Liver (tissue), 9 donors: Measurements from ENCODE around the gene NKTR. TPM values are rescaled to one million over a fixed set of nuclear protein-coding genes. Genes with fewer than 3 reads are reported as not detected.

ENCODE experiments used
- DNase-seq: peaks from one replicate; pipeline ENCODE4 v3.0.0-alpha.2; 2017; ENCODE audit warnings: low spot score
- H3K27ac ChIP-seq, 2 donors: one replicate each; pipeline ENCODE4 v1.7.0; 2013; ENCODE audit warnings: inconsistent platforms in 2 of 2, low read length in 2 of 2, control low read depth in 1 of 2, low read depth in 1 of 2, mild to moderate bottlenecking in 1 of 2
- H3K27me3 ChIP-seq, 4 donors: one replicate each; pipeline versions ENCODE4 v1.6.1 to v1.7.0; 2013; ENCODE audit warnings: low read length in 3 of 4, inconsistent platforms in 1 of 4, mild to moderate bottlenecking in 1 of 4, moderate library complexity in 1 of 4; ENCODE audit not compliant: control insufficient read depth in 4 of 4, insufficient read depth in 4 of 4
- H3K36me3 ChIP-seq, 4 donors: one replicate each; pipeline versions ENCODE4 v1.6.1 to v1.7.0; 2013; ENCODE audit warnings: low read length in 3 of 4, mild to moderate bottlenecking in 3 of 4, low read depth in 1 of 4, moderate library complexity in 1 of 4; ENCODE audit not compliant: control insufficient read depth in 4 of 4, insufficient read depth in 3 of 4
- H3K4me1 ChIP-seq, 4 donors: one replicate each; pipeline versions ENCODE4 v1.6.1 to v1.7.0; 2013; ENCODE audit warnings: low read length in 3 of 4, mild to moderate bottlenecking in 3 of 4, moderate library complexity in 1 of 4; ENCODE audit not compliant: control insufficient read depth in 4 of 4, insufficient read depth in 4 of 4
- H3K4me3 ChIP-seq, 3 donors: one replicate each; pipeline versions ENCODE4 v1.6.1 to v1.7.0; 2013; ENCODE audit warnings: low read length in 3 of 3, control low read depth in 1 of 3, low read depth in 1 of 3, mild to moderate bottlenecking in 1 of 3
- H3K9ac ChIP-seq, 2 donors: one replicate each; pipeline ENCODE4 v1.7.0; 2013; ENCODE audit warnings: low read length in 2 of 2, mild to moderate bottlenecking in 2 of 2, moderate library complexity in 2 of 2, control low read depth in 1 of 2, low read depth in 1 of 2
- H3K9me3 ChIP-seq, 4 donors: one replicate each; pipeline versions ENCODE4 v1.6.1 to v1.7.0; 2013; ENCODE audit warnings: low read length in 3 of 4; ENCODE audit not compliant: control insufficient read depth in 4 of 4
- EGR1 ChIP-seq, 2 donors: IDR thresholded peaks; 2 replicates each; pipeline ENCODE4 v1.6.1; 2016 to 2018; ENCODE audit warnings: antibody characterized with exemption in 2 of 2, low read depth in 2 of 2
- FOXA1 ChIP-seq: IDR thresholded peaks from 2 replicates; pipeline ENCODE4 v1.6.1; 2016; ENCODE audit warnings: antibody characterized with exemption
- FOXA2 ChIP-seq: IDR thresholded peaks from 2 replicates; pipeline ENCODE4 v1.6.1; 2016; ENCODE audit warnings: antibody characterized with exemption
- HNF4A ChIP-seq, 2 donors: conservative IDR thresholded peaks; 2 replicates each; pipeline ENCODE4 v1.6.1; 2016; ENCODE audit warnings: antibody characterized with exemption in 2 of 2, mild to moderate bottlenecking in 2 of 2
- HNF4G ChIP-seq: IDR thresholded peaks from 2 replicates; pipeline ENCODE4 v1.6.1; 2016; ENCODE audit warnings: antibody characterized with exemption
- JUND ChIP-seq, 2 donors: IDR thresholded peaks; 2 replicates each; pipeline ENCODE4 v1.6.1; 2016; ENCODE audit warnings: antibody characterized with exemption in 2 of 2
- NR2F2 ChIP-seq: IDR thresholded peaks from 2 replicates; pipeline ENCODE4 v1.6.1; 2016; ENCODE audit warnings: antibody characterized with exemption
- RAD21 ChIP-seq, 2 donors: IDR thresholded peaks; 2 replicates each; pipeline ENCODE4 v1.6.1; 2016; ENCODE audit warnings: antibody characterized with exemption in 2 of 2, mild to moderate bottlenecking in 2 of 2
- RXRA ChIP-seq, 2 donors: IDR thresholded peaks; 2 replicates each; pipeline ENCODE4 v1.6.1; 2017 to 2018; ENCODE audit warnings: antibody characterized with exemption in 2 of 2, mild to moderate bottlenecking in 1 of 2
- SP1 ChIP-seq: IDR thresholded peaks from 2 replicates; pipeline ENCODE4 v1.6.1; 2018; ENCODE audit warnings: antibody characterized with exemption, mild to moderate bottlenecking
- TAF1 ChIP-seq: conservative IDR thresholded peaks from 2 replicates; pipeline ENCODE4 v1.6.1; 2016; ENCODE audit warnings: antibody characterized with exemption, mild to moderate bottlenecking
- YY1 ChIP-seq: IDR thresholded peaks from 2 replicates; pipeline ENCODE4 v1.6.1; 2016; ENCODE audit warnings: antibody characterized with exemption, mild to moderate bottlenecking
- WGBS: extraction: QIAGEN DNeasy Blood & Tissue Kit; methylation state at CpG from one replicate; pipeline ENCODE4 v1.1.7; 2013; 5-methylcytosine and 5-hydroxymethylcytosine counted together
- polyA plus RNA-seq, 2 donors: library from polyadenylated mRNA; stranded (reverse) in 1 of 2; unstranded in 1 of 2; fragments of 200-250 nt in 1 of 2; fragments of >200 nt in 1 of 2; fragmentation: Nextera tagmentation in 1 of 2; extraction: Ambion mirVana in 1 of 2; gene quantifications; one replicate each; pipeline versions ENCODE4 v1.2.1 to v1.2.3, GENCODE V29; 2013 to 2015
- total RNA-seq, 2 donors: library from RNA; depleted of rRNA; stranded (reverse); fragments of >200 nt; gene quantifications; one replicate each; pipeline ENCODE4 v1.2.3, GENCODE V29; 2014
- TF ChIP-seq, protein P1 (sequence below): fragments of 150-350 bp; IDR thresholded peaks from 2 replicates; pipeline ENCODE4 v1.5.1; 2017; ENCODE audit warnings: improper control_type of control experiment, low read depth, low read length; ENCODE audit not compliant: missing input control
- TF ChIP-seq, protein P2 (sequence below): IDR thresholded peaks from 2 replicates; pipeline ENCODE4 v1.6.1; 2016; ENCODE audit warnings: antibody characterized with exemption
- TF ChIP-seq, protein P3 (sequence below): IDR thresholded peaks from 2 replicates; pipeline ENCODE4 v1.6.1; 2016; ENCODE audit warnings: antibody characterized with exemption
- TF ChIP-seq, protein P4 (sequence below): IDR thresholded peaks from 2 replicates; pipeline ENCODE4 v1.6.1; 2016; ENCODE audit warnings: antibody characterized with exemption, mild to moderate bottlenecking
- TF ChIP-seq, protein P5 (sequence below): IDR thresholded peaks from 2 replicates; pipeline ENCODE4 v1.6.1; 2016; ENCODE audit warnings: antibody characterized with exemption
- donor health status: healthy.
- donor health status: healthy.
- donor health status: healthy.
- donor health status: healthy.
- donor health status: healthy.

NKTR gene
- total and polyA plus RNA-seq, 4 donors: 5.8 to 75.5 (median 28.1) TPM

DNA sequence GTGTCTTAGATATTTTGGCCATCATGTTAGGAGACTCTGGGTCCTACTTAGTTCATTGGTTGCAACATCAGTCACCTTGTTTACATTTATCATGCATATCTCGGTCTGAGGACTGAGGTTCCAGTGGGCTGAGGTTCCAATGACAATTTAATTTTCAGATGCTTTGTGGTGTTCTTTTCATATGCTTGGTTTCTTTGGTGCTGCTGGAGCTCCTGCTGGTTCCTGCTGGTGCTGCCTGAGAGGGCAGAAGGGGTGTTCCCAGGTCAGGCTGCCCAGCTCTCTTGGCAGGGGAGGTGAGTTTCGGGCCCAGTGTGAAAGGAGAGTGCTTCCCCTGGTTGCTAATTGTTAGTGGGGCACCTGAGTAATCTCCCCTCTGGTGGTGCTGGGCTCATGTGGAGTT, 78.0 kb downstream of the NKTR start:
- H3K27ac ChIP-seq: no peak overlapping the region
- no peaks in the 10 kb centered on the region for H3K27me3 ChIP-seq
- no peaks in the 10 kb centered on the region for H3K4me1 ChIP-seq
- peaks cover 0 to 2% (median 0%) of the 10 kb centered on the region in 4 donors for H3K9me3 ChIP-seq
- no peaks in the 10 kb centered on the region for H3K36me3 ChIP-seq
- no peak overlapping the region for H3K4me3 ChIP-seq
- no peak overlapping the region for H3K9ac ChIP-seq
- DNase-seq: no peak
- 67% methylated on average over 2 of the region's 2 CpGs for WGBS
- TF ChIP-seq RXRA (IDR thresholded peaks at IDR 0.05): no peak
- TF ChIP-seq SP1: no peak
- no peak for TF ChIP-seq FOXA1
- no peak for TF ChIP-seq FOXA2
- TF ChIP-seq NR2F2: no peak
- no peak for TF ChIP-seq HNF4A (conservative IDR thresholded peaks at IDR 0.05)
- no peak for TF ChIP-seq HNF4G
- TF ChIP-seq, protein P1, sequence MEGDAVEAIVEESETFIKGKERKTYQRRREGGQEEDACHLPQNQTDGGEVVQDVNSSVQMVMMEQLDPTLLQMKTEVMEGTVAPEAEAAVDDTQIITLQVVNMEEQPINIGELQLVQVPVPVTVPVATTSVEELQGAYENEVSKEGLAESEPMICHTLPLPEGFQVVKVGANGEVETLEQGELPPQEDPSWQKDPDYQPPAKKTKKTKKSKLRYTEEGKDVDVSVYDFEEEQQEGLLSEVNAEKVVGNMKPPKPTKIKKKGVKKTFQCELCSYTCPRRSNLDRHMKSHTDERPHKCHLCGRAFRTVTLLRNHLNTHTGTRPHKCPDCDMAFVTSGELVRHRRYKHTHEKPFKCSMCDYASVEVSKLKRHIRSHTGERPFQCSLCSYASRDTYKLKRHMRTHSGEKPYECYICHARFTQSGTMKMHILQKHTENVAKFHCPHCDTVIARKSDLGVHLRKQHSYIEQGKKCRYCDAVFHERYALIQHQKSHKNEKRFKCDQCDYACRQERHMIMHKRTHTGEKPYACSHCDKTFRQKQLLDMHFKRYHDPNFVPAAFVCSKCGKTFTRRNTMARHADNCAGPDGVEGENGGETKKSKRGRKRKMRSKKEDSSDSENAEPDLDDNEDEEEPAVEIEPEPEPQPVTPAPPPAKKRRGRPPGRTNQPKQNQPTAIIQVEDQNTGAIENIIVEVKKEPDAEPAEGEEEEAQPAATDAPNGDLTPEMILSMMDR: no peak

DNA sequence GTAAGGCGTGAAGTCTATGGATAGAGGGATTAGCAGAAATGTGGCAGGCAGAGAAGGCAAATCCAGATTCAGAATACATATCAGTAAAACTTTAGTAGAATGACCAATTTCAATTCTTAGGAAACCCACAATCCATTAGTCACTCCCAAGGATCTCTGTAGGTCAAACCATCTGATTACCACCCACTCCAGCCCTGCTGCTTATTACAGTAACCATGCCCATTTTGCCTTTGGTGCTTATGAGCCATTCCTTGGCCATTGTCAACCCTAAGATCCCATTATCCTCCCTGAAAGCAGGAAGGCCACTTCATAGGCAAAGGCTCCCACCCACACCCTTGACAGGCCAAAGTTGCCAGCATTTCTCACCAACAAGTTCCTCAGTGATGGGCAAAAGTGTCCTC, 79.8 kb downstream of the NKTR start:
- no peaks in the 10 kb centered on the region for H3K36me3 ChIP-seq
- H3K27ac ChIP-seq: no peak overlapping the region
- H3K9me3 ChIP-seq: peaks cover 0 to 2% (median 0%) of the 10 kb centered on the region in 4 donors
- no peak for DNase-seq
- H3K4me3 ChIP-seq: no peak overlapping the region
- TF ChIP-seq HNF4G (no peak), TAF1 (no peak), EGR1 (IDR thresholded peaks at IDR 0.05; ENCODE audit: low read depth in 2 of 2) (no peak), JUND (IDR thresholded peaks at IDR 0.05) (no peak), RXRA (IDR thresholded peaks at IDR 0.05) (no peak), HNF4A (conservative IDR thresholded peaks at IDR 0.05) (no peak), SP1 (no peak), FOXA1 (no peak), YY1 (no peak), RAD21 (IDR thresholded peaks at IDR 0.05) (no peak), NR2F2 (no peak), FOXA2 (no peak)
- TF ChIP-seq, protein P2, sequence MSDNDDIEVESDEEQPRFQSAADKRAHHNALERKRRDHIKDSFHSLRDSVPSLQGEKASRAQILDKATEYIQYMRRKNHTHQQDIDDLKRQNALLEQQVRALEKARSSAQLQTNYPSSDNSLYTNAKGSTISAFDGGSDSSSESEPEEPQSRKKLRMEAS: no peak
- TF ChIP-seq, protein P3, sequence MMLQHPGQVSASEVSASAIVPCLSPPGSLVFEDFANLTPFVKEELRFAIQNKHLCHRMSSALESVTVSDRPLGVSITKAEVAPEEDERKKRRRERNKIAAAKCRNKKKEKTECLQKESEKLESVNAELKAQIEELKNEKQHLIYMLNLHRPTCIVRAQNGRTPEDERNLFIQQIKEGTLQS: no peak
- TF ChIP-seq, protein P4, sequence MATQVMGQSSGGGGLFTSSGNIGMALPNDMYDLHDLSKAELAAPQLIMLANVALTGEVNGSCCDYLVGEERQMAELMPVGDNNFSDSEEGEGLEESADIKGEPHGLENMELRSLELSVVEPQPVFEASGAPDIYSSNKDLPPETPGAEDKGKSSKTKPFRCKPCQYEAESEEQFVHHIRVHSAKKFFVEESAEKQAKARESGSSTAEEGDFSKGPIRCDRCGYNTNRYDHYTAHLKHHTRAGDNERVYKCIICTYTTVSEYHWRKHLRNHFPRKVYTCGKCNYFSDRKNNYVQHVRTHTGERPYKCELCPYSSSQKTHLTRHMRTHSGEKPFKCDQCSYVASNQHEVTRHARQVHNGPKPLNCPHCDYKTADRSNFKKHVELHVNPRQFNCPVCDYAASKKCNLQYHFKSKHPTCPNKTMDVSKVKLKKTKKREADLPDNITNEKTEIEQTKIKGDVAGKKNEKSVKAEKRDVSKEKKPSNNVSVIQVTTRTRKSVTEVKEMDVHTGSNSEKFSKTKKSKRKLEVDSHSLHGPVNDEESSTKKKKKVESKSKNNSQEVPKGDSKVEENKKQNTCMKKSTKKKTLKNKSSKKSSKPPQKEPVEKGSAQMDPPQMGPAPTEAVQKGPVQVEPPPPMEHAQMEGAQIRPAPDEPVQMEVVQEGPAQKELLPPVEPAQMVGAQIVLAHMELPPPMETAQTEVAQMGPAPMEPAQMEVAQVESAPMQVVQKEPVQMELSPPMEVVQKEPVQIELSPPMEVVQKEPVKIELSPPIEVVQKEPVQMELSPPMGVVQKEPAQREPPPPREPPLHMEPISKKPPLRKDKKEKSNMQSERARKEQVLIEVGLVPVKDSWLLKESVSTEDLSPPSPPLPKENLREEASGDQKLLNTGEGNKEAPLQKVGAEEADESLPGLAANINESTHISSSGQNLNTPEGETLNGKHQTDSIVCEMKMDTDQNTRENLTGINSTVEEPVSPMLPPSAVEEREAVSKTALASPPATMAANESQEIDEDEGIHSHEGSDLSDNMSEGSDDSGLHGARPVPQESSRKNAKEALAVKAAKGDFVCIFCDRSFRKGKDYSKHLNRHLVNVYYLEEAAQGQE: no peak
- TF ChIP-seq, protein P1: no peak
- TF ChIP-seq, protein P5, sequence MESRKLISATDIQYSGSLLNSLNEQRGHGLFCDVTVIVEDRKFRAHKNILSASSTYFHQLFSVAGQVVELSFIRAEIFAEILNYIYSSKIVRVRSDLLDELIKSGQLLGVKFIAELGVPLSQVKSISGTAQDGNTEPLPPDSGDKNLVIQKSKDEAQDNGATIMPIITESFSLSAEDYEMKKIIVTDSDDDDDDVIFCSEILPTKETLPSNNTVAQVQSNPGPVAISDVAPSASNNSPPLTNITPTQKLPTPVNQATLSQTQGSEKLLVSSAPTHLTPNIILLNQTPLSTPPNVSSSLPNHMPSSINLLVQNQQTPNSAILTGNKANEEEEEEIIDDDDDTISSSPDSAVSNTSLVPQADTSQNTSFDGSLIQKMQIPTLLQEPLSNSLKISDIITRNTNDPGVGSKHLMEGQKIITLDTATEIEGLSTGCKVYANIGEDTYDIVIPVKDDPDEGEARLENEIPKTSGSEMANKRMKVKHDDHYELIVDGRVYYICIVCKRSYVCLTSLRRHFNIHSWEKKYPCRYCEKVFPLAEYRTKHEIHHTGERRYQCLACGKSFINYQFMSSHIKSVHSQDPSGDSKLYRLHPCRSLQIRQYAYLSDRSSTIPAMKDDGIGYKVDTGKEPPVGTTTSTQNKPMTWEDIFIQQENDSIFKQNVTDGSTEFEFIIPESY: no peak
- no peak overlapping the region for H3K9ac ChIP-seq
- no peaks in the 10 kb centered on the region for H3K4me1 ChIP-seq
- no peaks in the 10 kb centered on the region for H3K27me3 ChIP-seq
- 96% methylated on average over 1 of the region's 1 CpG for WGBS
